SK-N-SH (cell line): ENCODE data around the gene GALK2. TPM values are rescaled to one million over a fixed set of nuclear protein-coding genes. Genes with fewer than 3 reads are reported as not detected.

Source experiments
- CTCF ChIA-PET: fragments of 300-600, 350-600 bp; formaldehyde crosslinking; extraction: SDS; loops from one replicate; lab custom pipeline; 2021; lab: Yijun Ruan, JAX
- POLR2A ChIA-PET: fragments of 350-600 bp; sonication (Branson Sonifier 250); formaldehyde crosslinking; extraction: SDS; loops from one replicate; lab custom pipeline; 2020; ENCODE audit warnings: antibody characterized with exemption, inconsistent platforms; lab: Yijun Ruan, JAX
- DNase-seq: peaks from one replicate; pipeline ENCODE4 v3.0.0; 2012
- H2AFZ ChIP-seq: fragments of 200-600 bp; sonication (generic); 2 replicates; pipeline ENCODE4 v1.8.1; 2016; ENCODE audit warnings: antibody characterized with exemption, mild to moderate bottlenecking, low read depth
- H3F3A ChIP-seq: fragments of 200-600 bp; sonication (generic); replicated peaks from 2 replicates; pipeline ENCODE3; 2016; ENCODE audit warnings: antibody characterized with exemption, mild to moderate bottlenecking; ENCODE audit not compliant: insufficient read depth
- H3K27ac ChIP-seq, 2 experiments: fragments of 200-500 bp in 1 of 2; fragments of 200-600 bp in 1 of 2; sonication (Bioruptor generic) in 1 of 2; sonication (generic), shearing (Covaris generic) in 1 of 2; 2 replicates each; pipeline versions ENCODE4 v1.5.1 to v1.6.1; 2014 to 2016; ENCODE audit warnings: low read depth in 2 of 2, inconsistent platforms in 1 of 2, low read length in 1 of 2, mild to moderate bottlenecking in 1 of 2, mixed read lengths in 1 of 2
- H3K27me3 ChIP-seq: fragments of 200-600 bp; sonication (generic), shearing (Covaris generic); 2 replicates; pipeline ENCODE4 v1.6.1; 2016; ENCODE audit warnings: mixed run types; ENCODE audit not compliant: insufficient read depth
- H3K36me3 ChIP-seq, 2 experiments: fragments of 200-500 bp in 1 of 2; fragments of 200-600 bp in 1 of 2; sonication (Bioruptor generic) in 1 of 2; sonication (generic) in 1 of 2; replicated peaks in 1 of 2; 2 replicates each; pipeline versions ENCODE3 to v1.5.1; 2014 to 2016; ENCODE audit warnings: low read length in 1 of 2, mild to moderate bottlenecking in 1 of 2; ENCODE audit not compliant: insufficient read depth in 2 of 2, control insufficient read depth in 1 of 2
- H3K4me1 ChIP-seq, 2 experiments: fragments of 200-500 bp in 1 of 2; fragments of 200-600 bp in 1 of 2; sonication (Bioruptor generic) in 1 of 2; sonication (generic), shearing (Covaris generic) in 1 of 2; 2 replicates each; pipeline versions ENCODE4 v1.5.1 to v1.6.1; 2014 to 2016; ENCODE audit warnings: low read depth in 1 of 2, low read length in 1 of 2, mixed run types in 1 of 2; ENCODE audit not compliant: insufficient read depth in 2 of 2, control insufficient read depth in 1 of 2
- H3K4me2 ChIP-seq: fragments of 200-600 bp; sonication (generic), shearing (Covaris generic); 2 replicates; pipeline ENCODE4 v1.6.1; 2017; ENCODE audit warnings: mixed run types
- H3K4me3 ChIP-seq, 2 experiments: fragments of 200-500 bp in 1 of 2; fragments of 200-600 bp in 1 of 2; sonication (Bioruptor generic) in 1 of 2; sonication (generic), shearing (Covaris generic) in 1 of 2; 2 replicates each; pipeline versions ENCODE4 v1.5.1 to v1.8.1; 2014 to 2016; ENCODE audit warnings: low read depth in 2 of 2, inconsistent platforms in 1 of 2, low read length in 1 of 2, mild to moderate bottlenecking in 1 of 2, mixed read lengths in 1 of 2, moderate library complexity in 1 of 2
- H3K79me2 ChIP-seq: fragments of 200-600 bp; sonication (generic); 2 replicates; pipeline ENCODE4 v1.8.1; 2017; ENCODE audit warnings: mild to moderate bottlenecking; ENCODE audit not compliant: insufficient read depth
- H3K9ac ChIP-seq: fragments of 200-600 bp; sonication (generic); 2 replicates; pipeline ENCODE4 v1.6.1; 2017; ENCODE audit warnings: mixed run types
- H3K9me2 ChIP-seq: fragments of 200-600 bp; sonication (generic); 2 replicates; pipeline ENCODE4 v1.6.1; 2017; ENCODE audit warnings: mixed run types
- H3K9me3 ChIP-seq: fragments of 200-600 bp; sonication (generic); 2 replicates; pipeline ENCODE4 v1.6.1; 2017; ENCODE audit warnings: mixed run types, mild to moderate bottlenecking, moderate library complexity
- H4K20me1 ChIP-seq: fragments of 200-600 bp; sonication (generic); 2 replicates; pipeline ENCODE4 v1.6.1; 2017; ENCODE audit warnings: mild to moderate bottlenecking, mixed run types; ENCODE audit not compliant: insufficient read depth
- CHD2 ChIP-seq: fragments of 150-350 bp; IDR thresholded peaks from 2 replicates; pipeline ENCODE4 v1.6.1; 2018; ENCODE audit warnings: low read length; ENCODE audit not compliant: partially characterized antibody
- EP300 ChIP-seq, 2 experiments: IDR thresholded peaks; 2 replicates each; pipeline versions ENCODE4 v1.4.0 to v1.6.1; 2012; ENCODE audit warnings: borderline replicate concordance in 1 of 2, low read depth in 1 of 2, low read length in 1 of 2
- EZH2phosphoT487 ChIP-seq: fragments of 200-600 bp; sonication (generic); IDR thresholded peaks from 2 replicates; pipeline ENCODE4 v1.6.1; 2017; ENCODE audit warnings: low read depth, mixed run types, mild to moderate bottlenecking, antibody characterized with exemption, moderate library complexity, borderline replicate concordance
- FOSL2 ChIP-seq: IDR thresholded peaks from 2 replicates; pipeline ENCODE4 v1.4.0; 2012; ENCODE audit warnings: low read depth, mild to moderate bottlenecking, moderate library complexity, borderline replicate concordance
- FOXJ3 ChIP-seq: sonication (generic); formaldehyde crosslinking; IDR thresholded peaks from 2 replicates; pipeline ENCODE4 v1.5.1; 2020; ENCODE audit warnings: mild to moderate bottlenecking, missing genetic modification reagents
- MEF2A ChIP-seq: IDR thresholded peaks from 2 replicates; pipeline ENCODE4 v1.4.0; 2012; ENCODE audit warnings: low read depth, borderline replicate concordance
- MXI1 ChIP-seq: IDR thresholded peaks from 2 replicates; pipeline ENCODE4 v1.6.1; 2012; ENCODE audit warnings: mild to moderate bottlenecking, low read depth, low read length, improper control_type of control experiment
- NRF1 ChIP-seq: IDR thresholded peaks from 2 replicates; pipeline ENCODE4 v1.6.1; 2012; ENCODE audit warnings: low read depth, mild to moderate bottlenecking, low read length
- PBX3 ChIP-seq: IDR thresholded peaks from 2 replicates; pipeline ENCODE4; 2012
- RXRA ChIP-seq: IDR thresholded peaks from 2 replicates; pipeline ENCODE4 v1.4.0; 2012; ENCODE audit warnings: low read depth, mild to moderate bottlenecking, borderline replicate concordance
- SIN3A ChIP-seq: IDR thresholded peaks from 2 replicates; pipeline ENCODE4 v1.6.1; 2012; ENCODE audit warnings: low read depth, mild to moderate bottlenecking, low read length, moderate library complexity, borderline replicate concordance
- SMC3 ChIP-seq: IDR thresholded peaks from 2 replicates; pipeline ENCODE4 v1.6.1; 2012; ENCODE audit warnings: low read depth, low read length, improper control_type of control experiment
- TAF1 ChIP-seq: IDR thresholded peaks from 2 replicates; pipeline ENCODE4 v1.6.1; 2012; ENCODE audit warnings: low read depth, mild to moderate bottlenecking, low read length, moderate library complexity, borderline replicate concordance
- WGBS: methylation state at CpG from one replicate; pipeline ENCODE4 v1.1.6; 2017; ENCODE audit warnings: low lambda C conversion rate; 5-methylcytosine and 5-hydroxymethylcytosine counted together
- polyA plus RNA-seq, 3 experiments: library from polyadenylated mRNA; depleted of rRNA; stranded (reverse); fragments of >200 nt; gene quantifications; 2 replicates each; pipeline ENCODE4 v1.2.3, GENCODE V29; 2012
- TF ChIP-seq, protein P1 (sequence below): IDR thresholded peaks from 2 replicates; pipeline ENCODE4 v1.4.0; 2012; ENCODE audit warnings: low read depth, borderline replicate concordance

Gene GALK2
- polyA plus RNA-seq, 1 of the 3 experiments (the other 2 are of a cell fraction): 19.0 TPM

GRCh38 chr15:49190586-49190985 lies 20.5 kb downstream of the GALK2 start:
- H3K9me3 ChIP-seq: no peaks in the 10 kb centered on the region
- no peaks in the 10 kb centered on the region for H3K36me3 ChIP-seq
- H3K4me1 ChIP-seq: no peaks in the 10 kb centered on the region; a peak in 1 of 4 replicates
- H3K4me2 ChIP-seq: no peak overlapping the region
- H4K20me1 ChIP-seq: no peaks in the 10 kb centered on the region
- DNase-seq: no peak
- 100% methylated on average over 2 of the region's 2 CpGs for WGBS
- ChIA-PET POLR2A (no interaction called here), CTCF (no interaction called here)
- no peak overlapping the region for H3K27ac ChIP-seq
- H3K4me3 ChIP-seq: no peak overlapping the region
- H2AFZ ChIP-seq: no peak overlapping the region
- peaks cover 14% of the 10 kb centered on the region for H3K79me2 ChIP-seq
- TF ChIP-seq MEF2A: no peak
- no peak for TF ChIP-seq EP300 (IDR thresholded peaks at IDR 0.05; ENCODE audit: borderline replicate concordance in 1 of 2, low read depth in 1 of 2, low read length in 1 of 2)
- no peak for TF ChIP-seq FOXJ3
- no peak for TF ChIP-seq SIN3A
- TF ChIP-seq MXI1: no peak
- no peaks in the 10 kb centered on the region for H3K9me2 ChIP-seq
- no peaks in the 10 kb centered on the region for H3F3A ChIP-seq
- H3K9ac ChIP-seq: no peak overlapping the region
- no peaks in the 10 kb centered on the region for H3K27me3 ChIP-seq

DNA sequence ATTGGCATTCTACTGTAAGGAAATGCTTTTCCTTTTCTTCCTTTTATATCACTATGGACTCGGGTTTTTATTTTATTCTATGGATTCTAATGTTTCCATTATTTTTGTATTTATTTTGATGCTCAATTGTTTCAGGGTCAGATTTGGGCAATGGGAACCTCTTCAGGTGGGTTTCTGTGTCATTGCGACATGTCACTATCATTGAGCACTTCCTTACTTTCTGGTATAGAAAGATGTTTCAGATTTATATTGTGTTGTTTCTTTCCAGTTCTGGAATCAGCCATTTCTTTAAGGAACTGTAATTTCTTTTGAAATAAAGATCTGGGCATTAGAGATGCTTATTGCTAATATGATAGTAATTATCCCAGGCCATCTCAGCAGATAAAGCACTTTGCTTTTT lies 21.8 kb downstream of the GALK2 start:
- no peak overlapping the region for H3K27ac ChIP-seq
- H3K27me3 ChIP-seq: no peaks in the 10 kb centered on the region
- H4K20me1 ChIP-seq: no peaks in the 10 kb centered on the region
- H3F3A ChIP-seq: no peaks in the 10 kb centered on the region
- no peak overlapping the region for H3K9ac ChIP-seq
- H2AFZ ChIP-seq: no peak overlapping the region
- ChIA-PET POLR2A (no interaction called here), CTCF (no interaction called here)
- H3K4me3 ChIP-seq: no peak overlapping the region
- H3K36me3 ChIP-seq: no peaks in the 10 kb centered on the region
- H3K9me3 ChIP-seq: no peaks in the 10 kb centered on the region
- no peak for DNase-seq
- H3K9me2 ChIP-seq: no peaks in the 10 kb centered on the region
- H3K4me1 ChIP-seq: no peaks in the 10 kb centered on the region; a peak in 1 of 4 replicates
- peaks cover 9% of the 10 kb centered on the region for H3K79me2 ChIP-seq
- H3K4me2 ChIP-seq: no peak overlapping the region
- no peak for TF ChIP-seq TAF1
- TF ChIP-seq RXRA: no peak
- no peak for TF ChIP-seq PBX3
- TF ChIP-seq SMC3: no peak
- no peak for TF ChIP-seq FOSL2
- no peak for TF ChIP-seq CHD2
- no peak for TF ChIP-seq EZH2phosphoT487
- TF ChIP-seq, protein P1, sequence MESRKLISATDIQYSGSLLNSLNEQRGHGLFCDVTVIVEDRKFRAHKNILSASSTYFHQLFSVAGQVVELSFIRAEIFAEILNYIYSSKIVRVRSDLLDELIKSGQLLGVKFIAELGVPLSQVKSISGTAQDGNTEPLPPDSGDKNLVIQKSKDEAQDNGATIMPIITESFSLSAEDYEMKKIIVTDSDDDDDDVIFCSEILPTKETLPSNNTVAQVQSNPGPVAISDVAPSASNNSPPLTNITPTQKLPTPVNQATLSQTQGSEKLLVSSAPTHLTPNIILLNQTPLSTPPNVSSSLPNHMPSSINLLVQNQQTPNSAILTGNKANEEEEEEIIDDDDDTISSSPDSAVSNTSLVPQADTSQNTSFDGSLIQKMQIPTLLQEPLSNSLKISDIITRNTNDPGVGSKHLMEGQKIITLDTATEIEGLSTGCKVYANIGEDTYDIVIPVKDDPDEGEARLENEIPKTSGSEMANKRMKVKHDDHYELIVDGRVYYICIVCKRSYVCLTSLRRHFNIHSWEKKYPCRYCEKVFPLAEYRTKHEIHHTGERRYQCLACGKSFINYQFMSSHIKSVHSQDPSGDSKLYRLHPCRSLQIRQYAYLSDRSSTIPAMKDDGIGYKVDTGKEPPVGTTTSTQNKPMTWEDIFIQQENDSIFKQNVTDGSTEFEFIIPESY: no peak
- no peak for TF ChIP-seq NRF1
- TF ChIP-seq, all 33 proteins: peak for 0
- 92% methylated on average over 2 of the region's 2 CpGs for WGBS
